ENCODE measurements around the gene AMH.

Gene AMH

DNA sequence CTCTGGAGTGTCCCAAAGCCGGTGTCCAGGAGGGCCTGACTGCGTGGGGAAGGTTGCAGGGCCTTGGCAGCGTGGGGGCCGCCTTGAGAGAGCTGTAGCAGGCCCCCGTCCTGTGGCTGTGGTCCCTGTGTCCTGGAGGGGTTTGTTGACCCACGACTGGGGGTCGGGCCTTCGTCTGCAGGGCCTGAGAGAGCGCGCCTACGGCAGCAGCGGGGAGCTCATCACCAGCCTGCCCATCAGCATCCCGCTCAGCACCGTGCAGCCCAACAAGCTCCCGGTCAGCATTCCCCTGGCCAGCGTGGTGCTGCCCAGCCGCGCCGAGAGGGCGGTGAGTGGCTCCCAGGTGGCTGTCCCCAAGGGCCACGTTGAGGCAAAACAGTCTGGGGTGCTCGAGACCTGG, 31.5 kb upstream of the AMH start:
- DNase-seq (ENCODE audit: low read depth, low spot score): no peak
- H3K4me3 ChIP-seq (ENCODE audit: low read depth, low read length): no peak overlapping the region
- TF ChIP-seq, protein P1, sequence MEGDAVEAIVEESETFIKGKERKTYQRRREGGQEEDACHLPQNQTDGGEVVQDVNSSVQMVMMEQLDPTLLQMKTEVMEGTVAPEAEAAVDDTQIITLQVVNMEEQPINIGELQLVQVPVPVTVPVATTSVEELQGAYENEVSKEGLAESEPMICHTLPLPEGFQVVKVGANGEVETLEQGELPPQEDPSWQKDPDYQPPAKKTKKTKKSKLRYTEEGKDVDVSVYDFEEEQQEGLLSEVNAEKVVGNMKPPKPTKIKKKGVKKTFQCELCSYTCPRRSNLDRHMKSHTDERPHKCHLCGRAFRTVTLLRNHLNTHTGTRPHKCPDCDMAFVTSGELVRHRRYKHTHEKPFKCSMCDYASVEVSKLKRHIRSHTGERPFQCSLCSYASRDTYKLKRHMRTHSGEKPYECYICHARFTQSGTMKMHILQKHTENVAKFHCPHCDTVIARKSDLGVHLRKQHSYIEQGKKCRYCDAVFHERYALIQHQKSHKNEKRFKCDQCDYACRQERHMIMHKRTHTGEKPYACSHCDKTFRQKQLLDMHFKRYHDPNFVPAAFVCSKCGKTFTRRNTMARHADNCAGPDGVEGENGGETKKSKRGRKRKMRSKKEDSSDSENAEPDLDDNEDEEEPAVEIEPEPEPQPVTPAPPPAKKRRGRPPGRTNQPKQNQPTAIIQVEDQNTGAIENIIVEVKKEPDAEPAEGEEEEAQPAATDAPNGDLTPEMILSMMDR (IDR thresholded peaks at IDR 0.05; ENCODE audit: insufficient read depth, low read length, missing control alignments): no peak
- CTCF ChIA-PET: interaction anchor here (0.9 kb wide), 1 partner anchor 18 kb away, joined by 3 read pairs; the partner anchor contains the start of gene PLEKHJ1
- POLR2A ChIA-PET: no interaction called here

DNA sequence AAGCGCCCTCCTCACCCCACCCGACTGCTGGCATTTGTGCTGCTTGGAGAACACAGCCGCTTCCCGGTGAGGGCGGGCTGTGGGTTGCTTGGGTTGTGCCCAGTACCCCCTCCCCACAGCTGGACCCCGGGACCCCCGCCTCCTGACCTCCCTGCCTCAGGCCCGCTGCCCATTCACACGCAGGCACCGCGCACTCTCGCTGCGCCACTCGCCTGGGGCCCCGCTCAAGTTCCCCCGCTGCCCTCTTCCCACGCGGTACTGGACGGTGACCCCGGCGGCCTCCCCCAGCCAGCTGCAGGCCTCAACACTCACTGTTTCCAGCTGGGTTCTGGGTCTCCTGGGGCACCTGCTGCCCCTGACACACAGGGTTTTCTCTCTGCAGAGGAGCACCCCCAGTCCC, 29.4 kb upstream of the AMH start:
- ChIA-PET POLR2A (no interaction called here), CTCF (no interaction called here)
- DNase-seq (ENCODE audit: low read depth, low spot score): no peak
- TF ChIP-seq, protein P1 (IDR thresholded peaks at IDR 0.05; ENCODE audit: insufficient read depth, low read length, missing control alignments): no peak
- no peak overlapping the region for H3K4me3 ChIP-seq (ENCODE audit: low read depth, low read length)

DNA sequence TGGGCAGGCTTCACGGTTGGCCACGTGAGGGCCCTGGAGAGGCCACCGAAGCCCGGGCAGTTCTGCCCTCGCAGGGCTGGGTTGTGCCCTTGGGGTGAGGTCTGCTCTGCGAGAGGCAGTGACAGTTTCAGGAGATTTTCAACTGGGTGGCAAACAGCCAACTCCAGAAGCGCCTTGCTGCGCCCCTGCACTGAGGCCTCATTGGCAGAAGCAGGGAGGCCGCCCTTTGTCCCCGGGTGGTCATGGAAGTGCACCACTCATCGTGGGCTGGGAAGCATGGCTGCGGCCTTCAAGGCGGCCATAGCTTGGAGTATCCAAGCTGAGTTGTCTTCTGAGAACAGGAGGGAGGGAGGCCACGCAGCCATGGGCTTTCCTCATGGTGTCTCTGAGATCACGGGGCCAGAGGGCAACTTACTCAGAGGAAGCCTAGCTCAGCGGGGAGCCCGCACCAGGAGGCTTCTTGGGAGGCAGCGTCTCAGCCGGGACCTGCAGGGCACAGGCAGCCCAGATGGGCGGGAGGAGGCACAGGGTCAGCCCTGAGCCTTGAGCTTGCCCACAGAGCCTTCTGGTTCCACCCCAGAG, 27.8 kb upstream of the AMH start:
- H3K4me3 ChIP-seq (ENCODE audit: low read depth, low read length): no peak overlapping the region
- no peak for DNase-seq (ENCODE audit: low read depth, low spot score)
- POLR2A ChIA-PET: interaction anchor here (0.6 to 1.0 kb wide), 2 partner anchors 12 to 16 kb away, joined by 3 read pairs; no protein-coding TSS in a partner anchor
- CTCF ChIA-PET: interaction anchor here (0.8 to 1.8 kb wide), 8 partner anchors 8 to 68 kb away, joined by 3 to 9 read pairs (median 4); partner anchors contain the start of gene PLEKHJ1
- TF ChIP-seq, protein P1 (IDR thresholded peaks at IDR 0.05; ENCODE audit: insufficient read depth, low read length, missing control alignments): no peak

DNA sequence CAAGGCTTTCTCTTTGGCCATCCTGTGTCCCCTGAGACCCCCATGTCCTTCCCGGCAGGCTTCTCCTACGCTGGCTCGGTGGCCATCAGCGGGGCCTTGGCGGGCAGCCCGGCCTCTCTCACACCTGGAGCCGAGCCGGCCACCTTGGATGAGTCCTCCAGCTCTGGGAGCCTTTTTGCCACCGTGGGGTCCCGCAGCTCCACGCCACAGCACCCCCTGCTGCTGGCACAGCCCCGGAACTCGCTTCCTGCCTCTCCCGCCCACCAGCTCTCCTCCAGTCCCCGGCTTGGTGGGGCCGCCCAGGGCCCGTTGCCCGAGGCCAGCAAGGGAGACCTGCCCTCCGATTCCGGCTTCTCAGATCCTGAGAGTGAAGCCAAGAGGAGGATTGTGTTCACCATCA, 27.2 kb upstream of the AMH start:
- CTCF ChIA-PET: interaction anchor here (0.8 to 1.8 kb wide), 8 partner anchors 9 to 68 kb away, joined by 3 to 9 read pairs (median 4); partner anchors contain the start of gene PLEKHJ1
- DNase-seq (ENCODE audit: low read depth, low spot score): no peak
- TF ChIP-seq, protein P1 (IDR thresholded peaks at IDR 0.05; ENCODE audit: insufficient read depth, low read length, missing control alignments): no peak
- H3K4me3 ChIP-seq (ENCODE audit: low read depth, low read length): no peak overlapping the region
- POLR2A ChIA-PET: interaction anchor here (0.6 to 1.0 kb wide), 2 partner anchors 12 to 15 kb away, joined by 3 read pairs; no protein-coding TSS in a partner anchor

DNA sequence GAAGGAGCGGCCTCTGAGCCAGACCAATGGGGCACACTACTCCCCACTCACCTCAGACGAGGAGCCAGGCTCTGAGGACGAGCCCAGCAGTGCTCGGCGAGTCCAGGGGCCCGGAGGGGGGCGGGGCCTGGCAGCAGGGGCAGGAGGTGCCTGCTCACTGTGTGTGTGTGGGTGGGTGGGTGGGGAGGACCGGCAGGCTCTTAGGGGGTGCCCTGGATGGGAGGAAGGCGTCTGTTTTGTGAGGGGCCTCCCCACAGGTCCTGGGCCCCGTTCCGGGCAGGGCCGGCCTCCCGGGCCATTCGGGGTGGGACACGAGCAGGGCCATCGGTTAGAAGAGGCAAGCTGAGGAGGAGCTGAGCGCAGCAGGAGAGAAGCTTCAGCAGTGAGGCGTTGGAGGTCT, 25.7 kb upstream of the AMH start:
- POLR2A ChIA-PET: no interaction called here
- no peak for DNase-seq (ENCODE audit: low read depth, low spot score)
- TF ChIP-seq, protein P1 (IDR thresholded peaks at IDR 0.05; ENCODE audit: insufficient read depth, low read length, missing control alignments): no peak
- CTCF ChIA-PET: interaction anchor here (0.7 to 1.3 kb wide), 3 partner anchors 12 to 68 kb away, joined by 3 read pairs; partner anchors contain the start of gene PLEKHJ1
- no peak overlapping the region for H3K4me3 ChIP-seq (ENCODE audit: low read depth, low read length)

DNA sequence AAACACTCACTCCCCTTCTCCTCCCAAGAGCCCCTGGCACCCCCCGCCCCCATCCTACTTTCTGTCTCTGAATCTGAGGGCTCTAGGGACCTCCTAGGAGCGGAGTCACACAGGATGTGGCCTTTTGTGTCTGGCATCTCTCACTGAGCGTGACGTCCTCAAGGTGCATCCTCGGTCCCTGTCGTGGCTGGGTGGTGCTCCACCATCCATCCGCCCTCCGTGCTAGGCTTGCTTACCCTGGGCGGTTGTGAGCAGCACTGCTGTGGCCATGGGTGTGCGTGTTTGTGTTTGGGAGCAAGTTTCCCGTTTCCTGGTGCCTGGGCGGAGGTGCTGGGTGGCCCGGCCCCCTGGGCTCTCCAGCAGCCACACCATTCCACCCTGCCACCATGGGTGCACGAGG, 25.2 kb upstream of the AMH start:
- TF ChIP-seq, protein P1 (IDR thresholded peaks at IDR 0.05; ENCODE audit: insufficient read depth, low read length, missing control alignments): no peak
- H3K4me3 ChIP-seq (ENCODE audit: low read depth, low read length): no peak overlapping the region
- DNase-seq (ENCODE audit: low read depth, low spot score): no peak
- ChIA-PET CTCF (interaction anchor here (0.9 to 1.3 kb wide), 2 partner anchors 15 to 68 kb away, joined by 3 read pairs; no protein-coding TSS in a partner anchor), POLR2A (no interaction called here)

Data from AG04449 (cell line).